Epithelial cell of proximal tubule (primary cell): ENCODE measurements around the gene CALML3. TPM values are rescaled to one million over a fixed set of nuclear protein-coding genes. Genes with fewer than 3 reads are reported as not detected.
"Not testable (repeated sequence)": the region's sequence is repeated elsewhere in the genome, so short reads cannot be mapped to it uniquely, and the experiment has no call there.

Experiments
- DNase-seq: peaks from one replicate; pipeline ENCODE4 v3.0.0-alpha.2; 2011; ENCODE audit warnings: low read depth
- H3K4me3 ChIP-seq: 2 replicates; pipeline ENCODE4 v1.5.1; 2011; ENCODE audit warnings: low read depth, mild to moderate bottlenecking, low read length
- total RNA-seq: library from RNA; depleted of rRNA; stranded (reverse); fragments of >200 nt; gene quantifications from 2 replicates; pipeline ENCODE4 v1.2.3, GENCODE V29; 2015
- TF ChIP-seq, protein P1 (sequence below): conservative IDR thresholded peaks from 2 replicates; pipeline ENCODE4 v1.5.1; 2012; ENCODE audit warnings: low read depth, mild to moderate bottlenecking, low read length

The CALML3 gene
- total RNA-seq: not detected in 2 replicates

DNA sequence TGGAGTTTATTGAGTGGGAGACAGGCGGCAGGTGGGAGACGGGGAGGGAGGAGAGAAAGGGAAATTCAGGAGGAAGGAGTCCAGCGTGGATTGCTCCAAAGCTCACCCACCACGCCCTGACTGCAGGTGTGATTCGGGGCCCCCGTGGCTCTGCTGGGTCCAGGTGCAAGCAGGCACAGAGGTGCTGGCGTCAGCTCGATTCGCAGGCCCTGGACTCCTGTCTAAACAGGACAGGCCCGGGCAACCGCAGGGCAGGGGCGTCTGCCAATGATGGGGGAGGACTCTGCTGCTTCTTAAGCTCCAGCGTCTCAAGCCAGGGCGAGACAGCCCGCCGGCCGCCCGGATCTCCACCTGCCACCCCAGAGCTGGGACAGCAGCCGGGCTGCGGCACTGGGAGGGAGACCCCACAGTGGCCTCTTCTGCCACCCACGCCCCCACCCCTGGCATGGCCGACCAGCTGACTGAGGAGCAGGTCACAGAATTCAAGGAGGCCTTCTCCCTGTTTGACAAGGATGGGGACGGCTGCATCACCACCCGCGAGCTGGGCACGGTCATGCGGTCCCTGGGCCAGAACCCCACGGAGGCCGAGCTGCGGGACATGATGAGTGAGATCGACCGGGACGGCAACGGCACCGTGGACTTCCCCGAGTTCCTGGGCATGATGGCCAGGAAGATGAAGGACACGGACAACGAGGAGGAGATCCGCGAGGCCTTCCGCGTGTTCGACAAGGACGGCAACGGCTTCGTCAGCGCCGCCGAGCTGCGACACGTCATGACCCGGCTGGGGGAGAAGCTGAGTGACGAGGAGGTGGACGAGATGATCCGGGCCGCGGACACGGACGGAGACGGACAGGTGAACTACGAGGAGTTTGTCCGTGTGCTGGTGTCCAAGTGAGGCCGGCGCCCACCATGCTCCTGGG is at the start of gene CALML3:
Gene CALML3, plus strand, starts transcription at position 321 of the 920 bp plus-strand sequence. Its CDS starts 125 bp downstream, at position 446.
- TF ChIP-seq, protein P1, sequence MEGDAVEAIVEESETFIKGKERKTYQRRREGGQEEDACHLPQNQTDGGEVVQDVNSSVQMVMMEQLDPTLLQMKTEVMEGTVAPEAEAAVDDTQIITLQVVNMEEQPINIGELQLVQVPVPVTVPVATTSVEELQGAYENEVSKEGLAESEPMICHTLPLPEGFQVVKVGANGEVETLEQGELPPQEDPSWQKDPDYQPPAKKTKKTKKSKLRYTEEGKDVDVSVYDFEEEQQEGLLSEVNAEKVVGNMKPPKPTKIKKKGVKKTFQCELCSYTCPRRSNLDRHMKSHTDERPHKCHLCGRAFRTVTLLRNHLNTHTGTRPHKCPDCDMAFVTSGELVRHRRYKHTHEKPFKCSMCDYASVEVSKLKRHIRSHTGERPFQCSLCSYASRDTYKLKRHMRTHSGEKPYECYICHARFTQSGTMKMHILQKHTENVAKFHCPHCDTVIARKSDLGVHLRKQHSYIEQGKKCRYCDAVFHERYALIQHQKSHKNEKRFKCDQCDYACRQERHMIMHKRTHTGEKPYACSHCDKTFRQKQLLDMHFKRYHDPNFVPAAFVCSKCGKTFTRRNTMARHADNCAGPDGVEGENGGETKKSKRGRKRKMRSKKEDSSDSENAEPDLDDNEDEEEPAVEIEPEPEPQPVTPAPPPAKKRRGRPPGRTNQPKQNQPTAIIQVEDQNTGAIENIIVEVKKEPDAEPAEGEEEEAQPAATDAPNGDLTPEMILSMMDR: no peak
- no peak within 1 kb of the TSS for H3K4me3 ChIP-seq
- no peak for DNase-seq

DNA sequence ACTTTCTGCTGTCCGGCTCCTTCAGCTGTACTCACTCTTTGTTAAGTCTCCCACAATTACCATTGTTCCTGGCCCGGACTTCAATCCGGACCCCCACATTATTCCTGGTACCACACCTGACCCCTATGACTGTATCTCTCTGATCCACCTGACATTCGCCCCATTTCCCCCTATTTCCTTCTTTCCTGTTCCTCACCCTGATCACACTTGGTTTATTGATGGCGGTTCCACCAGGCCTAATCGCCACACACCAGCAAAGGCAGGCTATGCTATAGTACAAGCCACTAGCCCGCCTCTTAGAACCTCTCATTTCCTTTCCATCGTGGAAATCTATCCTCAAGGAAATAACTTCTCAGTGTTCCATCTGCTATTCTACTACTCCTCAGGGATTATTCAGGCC is 49.7 kb upstream of the CALML3 start:
- not testable (repeated sequence) for H3K4me3 ChIP-seq, DNase-seq

DNA sequence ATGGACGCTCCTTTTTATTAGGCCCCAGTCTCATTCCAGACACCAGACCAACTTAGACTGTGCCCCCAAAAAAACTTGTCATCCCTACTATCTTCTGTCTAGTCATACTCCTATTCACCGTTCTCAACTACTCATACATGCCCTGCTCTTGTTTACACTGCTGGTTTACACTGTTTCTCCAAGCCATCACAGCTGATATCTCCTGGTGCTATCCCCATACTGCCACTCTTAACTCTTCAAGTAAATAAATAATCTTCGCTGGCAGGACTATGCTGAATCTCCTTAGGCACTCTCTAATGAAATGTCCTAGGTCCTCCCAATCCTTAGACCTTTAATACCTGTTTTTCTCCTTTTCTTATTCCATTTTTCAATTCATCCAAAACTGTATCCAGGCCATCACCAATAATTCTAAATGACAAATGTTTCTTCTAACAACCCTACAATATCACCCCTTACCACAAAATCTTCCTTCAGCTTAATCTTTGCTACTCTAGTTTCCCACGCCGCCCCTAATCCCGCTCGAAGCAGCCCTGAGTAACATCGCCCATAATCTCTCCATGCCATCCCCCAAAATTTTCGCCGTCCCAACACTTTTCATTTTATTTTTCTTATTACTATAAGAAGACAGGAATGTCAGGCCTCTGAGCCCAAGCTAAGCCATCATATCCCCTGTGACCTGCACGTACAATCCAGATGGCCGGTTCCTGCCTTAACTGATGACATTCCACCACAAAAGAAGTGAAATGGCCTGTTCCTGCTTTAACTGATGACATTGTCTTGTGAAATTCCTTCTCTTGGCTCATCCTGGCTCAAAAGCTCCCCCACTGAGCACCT is 48.6 kb upstream of the CALML3 start:
- H3K4me3 ChIP-seq, DNase-seq: not testable (repeated sequence)

DNA sequence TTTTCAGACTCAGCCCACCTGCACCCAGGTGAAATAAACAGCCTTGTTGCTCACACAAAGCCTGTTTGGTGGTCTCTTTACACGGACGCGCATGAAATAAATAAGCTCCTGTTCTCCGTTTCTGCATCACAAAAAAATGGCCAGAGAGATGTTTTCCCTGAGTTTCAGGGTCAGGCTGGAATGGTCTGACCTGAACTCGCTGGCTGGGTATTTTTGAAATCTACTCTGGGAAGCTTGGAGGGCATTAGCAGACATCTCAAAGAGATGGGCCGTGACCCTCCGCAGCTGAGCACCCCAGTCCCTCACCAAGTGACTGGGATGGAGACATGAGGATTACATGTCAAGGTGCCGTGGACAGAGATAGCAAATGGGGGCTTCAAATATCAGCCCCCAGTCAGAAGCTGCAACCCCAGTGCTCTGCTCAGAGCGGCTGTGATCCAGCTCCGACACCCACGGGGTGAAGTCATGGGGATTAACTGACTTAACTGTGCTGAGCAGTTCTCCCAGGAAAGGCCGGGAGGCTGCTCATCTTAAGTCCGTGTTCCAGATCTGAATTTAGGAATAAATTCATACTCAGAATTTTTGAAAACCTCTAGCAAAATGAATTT is 47.7 kb upstream of the CALML3 start:
- TF ChIP-seq, protein P1: no peak
- DNase-seq: no peak
- H3K4me3 ChIP-seq: no peak overlapping the region

DNA sequence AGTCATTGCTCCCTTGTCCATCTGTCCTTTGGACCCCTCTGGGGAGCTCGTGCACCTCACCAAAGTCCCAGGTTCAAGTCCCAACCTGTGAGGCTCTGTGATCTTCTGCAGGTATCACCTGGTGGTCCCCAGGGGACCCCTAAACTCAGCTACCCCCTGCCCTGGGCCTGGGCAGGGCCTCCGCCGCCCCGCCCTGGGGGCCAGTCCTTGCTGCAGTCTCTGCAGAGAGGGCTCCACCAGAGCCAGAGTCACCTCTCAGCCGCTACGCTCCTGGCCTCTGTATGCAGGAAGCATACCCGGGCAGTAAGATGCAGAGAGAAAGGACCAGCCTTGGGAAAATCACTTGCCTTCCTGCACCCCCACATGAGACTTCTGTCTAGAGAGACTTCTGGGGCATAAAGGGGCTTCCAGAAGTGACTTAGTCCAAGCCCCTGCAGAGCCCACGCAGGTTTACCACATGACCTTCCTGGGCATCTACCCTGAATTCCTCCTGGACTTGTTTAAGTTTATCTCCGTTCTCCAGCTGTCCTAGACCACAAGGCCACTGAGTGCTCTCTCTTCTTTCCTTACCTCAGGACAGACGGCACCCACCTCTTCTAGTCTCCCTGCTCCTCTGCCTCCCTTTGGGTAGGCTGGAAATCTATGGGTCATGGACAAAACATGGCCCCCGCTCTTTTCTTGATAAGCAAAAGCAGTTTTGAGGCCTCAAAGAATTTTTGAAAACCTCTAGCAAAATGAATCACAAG is 46.6 kb upstream of the CALML3 start:
- TF ChIP-seq, protein P1: no peak
- no peak for DNase-seq
- H3K4me3 ChIP-seq: no peak overlapping the region

DNA sequence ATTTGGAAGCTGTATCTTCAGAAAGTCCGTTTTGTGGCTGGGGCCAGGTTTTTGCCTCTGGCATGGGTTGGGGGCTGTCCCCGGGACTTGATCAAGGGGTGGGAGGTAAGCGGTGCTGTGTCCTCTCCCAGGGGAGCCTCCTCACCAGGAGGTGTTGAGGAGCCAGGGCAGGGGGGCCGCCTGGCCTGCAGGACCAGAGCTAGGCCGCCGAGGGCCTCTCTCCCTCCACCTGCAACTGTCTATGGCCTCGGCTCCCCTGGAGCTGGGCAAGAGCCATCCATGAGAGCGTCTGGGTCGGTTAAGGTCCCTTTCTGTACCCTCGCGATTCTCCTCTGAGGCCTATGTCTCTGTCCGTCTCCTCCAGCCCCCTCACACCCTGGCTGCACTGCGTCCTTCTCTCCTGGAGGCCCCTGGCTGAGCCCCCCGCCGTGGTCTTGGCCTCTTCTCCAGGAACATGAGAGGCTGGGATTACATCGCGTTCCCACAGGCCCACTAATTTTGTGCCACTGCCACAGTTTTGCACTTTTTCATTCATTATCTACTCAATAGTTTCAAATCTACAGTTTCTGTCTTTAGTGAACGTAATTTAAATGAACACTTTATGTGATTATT is 46.0 kb upstream of the CALML3 start:
- no peak overlapping the region for H3K4me3 ChIP-seq
- TF ChIP-seq, protein P1: no peak
- no peak for DNase-seq

DNA sequence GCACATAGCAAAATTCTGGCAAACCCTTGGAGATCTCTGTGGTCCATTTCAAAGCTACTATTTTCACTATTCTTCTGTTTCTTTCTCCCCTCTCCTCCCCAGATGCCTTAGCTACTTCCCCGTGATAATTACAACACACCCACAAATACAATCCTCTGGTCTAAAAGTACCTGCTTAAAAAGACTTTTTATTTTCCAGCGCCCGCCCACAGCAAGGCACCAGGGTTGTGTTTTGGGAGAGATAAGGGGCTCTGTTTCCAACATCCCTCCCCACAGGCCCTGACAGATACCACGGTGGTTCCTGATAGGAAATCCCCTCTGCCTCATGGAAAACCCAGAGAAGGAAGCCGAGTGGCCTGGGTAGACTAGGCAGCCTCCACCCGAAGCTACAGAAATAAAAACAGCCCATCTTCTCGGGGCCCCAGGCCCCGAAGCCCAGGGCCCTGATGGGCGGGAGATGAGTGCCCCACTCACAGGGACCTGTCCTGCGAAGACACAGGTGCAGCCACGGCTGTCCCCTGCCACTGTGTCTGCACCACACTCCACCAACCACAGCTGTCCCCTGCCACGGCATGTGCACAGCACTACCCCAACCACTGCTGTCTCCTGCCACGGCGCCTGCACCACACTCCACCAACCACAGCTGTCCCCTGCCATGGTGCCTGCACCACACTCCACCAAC is 45.1 kb upstream of the CALML3 start:
- no peak overlapping the region for H3K4me3 ChIP-seq
- no peak for DNase-seq

More for the DNA sequence above, 45.1 kb upstream of the CALML3 start:
- TF ChIP-seq, protein P1: no peak
